Upper lobe of left lung (tissue), 4 donors: ENCODE data around the gene MOV10L1.

ENCODE experiments used
- EP300 ChIP-seq, 4 donors: sonication (generic); formaldehyde crosslinking; IDR thresholded peaks; one replicate each; pipeline ENCODE4 v1.5.1; 2017; ENCODE audit warnings: antibody characterized with exemption in 4 of 4, control low read depth in 2 of 4
- POLR2A ChIP-seq, 4 donors: fragments of 450-650 bp; IDR thresholded peaks; one replicate each; pipeline ENCODE4 v1.5.1; 2016 to 2017; ENCODE audit warnings: antibody characterized with exemption in 4 of 4, mild to moderate bottlenecking in 2 of 4
- POLR2AphosphoS5 ChIP-seq, 2 donors: sonication (generic); formaldehyde crosslinking; IDR thresholded peaks; one replicate each; pipeline ENCODE4 v1.5.1; 2017; ENCODE audit warnings: antibody characterized with exemption in 2 of 2
- TF ChIP-seq, protein P1 (sequence below), 6 experiments: fragments of 450-650 bp in 4 of 6; fragments of 200-600 bp in 2 of 6; sonication (generic) in 2 of 6; IDR thresholded peaks; one replicate each; pipeline ENCODE4 v1.5.1; 2016 to 2019; ENCODE audit warnings: antibody characterized with exemption in 6 of 6

DNA sequence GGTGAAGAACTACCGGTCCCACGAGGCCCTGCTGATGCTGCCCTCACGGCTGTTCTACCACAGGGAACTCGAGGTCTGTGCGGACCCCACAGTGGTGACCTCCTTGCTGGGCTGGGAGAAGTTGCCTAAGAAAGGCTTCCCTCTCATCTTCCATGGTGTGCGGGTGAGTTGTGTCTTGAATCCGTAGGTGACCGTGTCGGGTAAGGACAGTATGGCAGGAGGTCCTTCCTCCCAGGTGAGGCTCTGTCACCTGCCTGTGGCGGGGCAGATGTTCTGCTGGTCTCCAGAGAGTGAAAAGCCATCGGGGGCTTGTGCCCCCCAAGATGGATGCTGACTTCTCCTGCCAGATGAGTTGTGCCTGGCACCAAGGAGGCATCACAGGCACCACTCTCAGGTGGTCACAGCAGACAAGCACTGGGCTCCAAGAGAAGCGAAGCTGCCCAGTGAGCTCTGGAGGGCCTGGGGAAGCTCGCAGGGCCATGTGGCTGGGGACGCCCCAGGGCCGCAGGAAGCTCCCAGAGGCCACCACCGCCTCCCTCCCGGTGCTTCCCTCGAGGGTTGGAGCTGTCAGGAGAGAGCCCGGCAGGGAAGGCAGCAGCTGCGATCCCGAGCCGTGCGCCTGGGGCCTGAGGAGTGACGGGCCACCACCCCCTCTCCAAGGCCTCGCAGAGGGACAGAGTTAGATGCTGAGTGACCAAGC lies 63.4 kb downstream of the MOV10L1 start:
- TF ChIP-seq, protein P1, sequence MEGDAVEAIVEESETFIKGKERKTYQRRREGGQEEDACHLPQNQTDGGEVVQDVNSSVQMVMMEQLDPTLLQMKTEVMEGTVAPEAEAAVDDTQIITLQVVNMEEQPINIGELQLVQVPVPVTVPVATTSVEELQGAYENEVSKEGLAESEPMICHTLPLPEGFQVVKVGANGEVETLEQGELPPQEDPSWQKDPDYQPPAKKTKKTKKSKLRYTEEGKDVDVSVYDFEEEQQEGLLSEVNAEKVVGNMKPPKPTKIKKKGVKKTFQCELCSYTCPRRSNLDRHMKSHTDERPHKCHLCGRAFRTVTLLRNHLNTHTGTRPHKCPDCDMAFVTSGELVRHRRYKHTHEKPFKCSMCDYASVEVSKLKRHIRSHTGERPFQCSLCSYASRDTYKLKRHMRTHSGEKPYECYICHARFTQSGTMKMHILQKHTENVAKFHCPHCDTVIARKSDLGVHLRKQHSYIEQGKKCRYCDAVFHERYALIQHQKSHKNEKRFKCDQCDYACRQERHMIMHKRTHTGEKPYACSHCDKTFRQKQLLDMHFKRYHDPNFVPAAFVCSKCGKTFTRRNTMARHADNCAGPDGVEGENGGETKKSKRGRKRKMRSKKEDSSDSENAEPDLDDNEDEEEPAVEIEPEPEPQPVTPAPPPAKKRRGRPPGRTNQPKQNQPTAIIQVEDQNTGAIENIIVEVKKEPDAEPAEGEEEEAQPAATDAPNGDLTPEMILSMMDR (IDR thresholded peaks at IDR 0.05): no peak
- no peak for TF ChIP-seq POLR2A (IDR thresholded peaks at IDR 0.05)
- TF ChIP-seq POLR2AphosphoS5 (IDR thresholded peaks at IDR 0.05): no peak
- no peak for TF ChIP-seq EP300 (IDR thresholded peaks at IDR 0.05)
